A673 (cell line): ENCODE data around the gene DMC1. TPM values are rescaled to one million over a fixed set of nuclear protein-coding genes. Genes with fewer than 3 reads are reported as not detected.
"Not testable (repeated sequence)": the region's sequence is repeated elsewhere in the genome, so short reads cannot be mapped to it uniquely, and the experiment has no call there.

Source experiments
- BruUV-seq: library from RNA; stranded (reverse); fragments of 400-500 nt; replicated peaks from 2 replicates; lab custom pipeline; 2021; lab: Mats Ljungman, UMichigan
- CTCF ChIA-PET: fragments of 300-600 bp; sonication (Branson Sonifier 250); formaldehyde crosslinking; loops from one replicate; lab custom pipeline; 2022; ENCODE audit warnings: antibody characterized with exemption; lab: Charles Lee
- POLR2A ChIA-PET: fragments of 300-600 bp; sonication (Branson Sonifier 250); formaldehyde crosslinking; loops from one replicate; lab custom pipeline; 2022; ENCODE audit warnings: antibody characterized with exemption; ENCODE audit not compliant: low non-redundant PET; lab: Charles Lee
- DNase-seq: peaks from one replicate; pipeline ENCODE4 v3.0.0-alpha.2; 2015; ENCODE audit warnings: low spot score
- H3K27ac ChIP-seq: fragments of 200-600 bp; sonication (generic); 2 replicates; pipeline ENCODE4 v1.5.1; 2016; ENCODE audit warnings: mixed run types, low read depth, mild to moderate bottlenecking, mixed read lengths, antibody characterized with exemption, low read length; ENCODE audit not compliant: poor library complexity, severe bottlenecking
- H3K27me3 ChIP-seq: fragments of 200-600 bp; sonication (generic); replicated peaks from 2 replicates; pipeline ENCODE4 v1.6.1; 2017; ENCODE audit warnings: mixed run types, low read depth, mild to moderate bottlenecking, mixed read lengths, antibody characterized with exemption, low read length; ENCODE audit not compliant: insufficient read depth, poor library complexity
- H3K36me3 ChIP-seq: fragments of 200-600 bp; sonication (generic); 2 replicates; pipeline ENCODE4 v1.6.1; 2016; ENCODE audit warnings: mixed run types, mild to moderate bottlenecking, mixed read lengths, antibody characterized with exemption, low read length; ENCODE audit not compliant: insufficient read depth, poor library complexity, severe bottlenecking
- H3K4me1 ChIP-seq: fragments of 200-600 bp; sonication (generic); 2 replicates; pipeline ENCODE4 v1.6.1; 2017; ENCODE audit warnings: mixed run types, mild to moderate bottlenecking, mixed read lengths, antibody characterized with exemption, low read length; ENCODE audit not compliant: insufficient read depth, poor library complexity, severe bottlenecking
- H3K4me3 ChIP-seq: fragments of 200-600 bp; sonication (generic); 2 replicates; pipeline ENCODE4 v1.5.1; 2016; ENCODE audit warnings: low read depth, mixed run types, mild to moderate bottlenecking, mixed read lengths, low read length; ENCODE audit not compliant: poor library complexity, severe bottlenecking
- H3K9me3 ChIP-seq: fragments of 200-600 bp; sonication (generic); 2 replicates; pipeline ENCODE4 v1.6.1; 2016; ENCODE audit warnings: mixed run types, low read depth, mild to moderate bottlenecking, mixed read lengths, antibody characterized with exemption, low read length; ENCODE audit not compliant: poor library complexity, severe bottlenecking
- EZH2 ChIP-seq: fragments of 200-600 bp; sonication (generic); IDR thresholded peaks from 2 replicates; pipeline ENCODE4 v1.6.1; 2017; ENCODE audit warnings: borderline replicate concordance, low read depth, mild to moderate bottlenecking, mixed read lengths, antibody characterized with exemption, low read length; ENCODE audit not compliant: poor library complexity, severe bottlenecking
- intact Hi-C: fragments of 100-400 bp; cut with micrococcal nuclease; formaldehyde crosslinking; loops from one replicate; pipeline ENCODE4 v1.10.0; 2022; ENCODE audit not compliant: unreplicated experiment
- total RNA-seq: library from RNA; stranded (reverse); gene quantifications from 2 replicates; pipeline ENCODE4 v1.2.3, GENCODE V29; 2021
- TF ChIP-seq, protein P1 (sequence below): fragments of 300-800, 200-600 bp; sonication (generic); conservative IDR thresholded peaks from 2 replicates; pipeline ENCODE4 v1.5.1; 2017; ENCODE audit warnings: low read depth, mild to moderate bottlenecking, antibody characterized with exemption, low read length, moderate library complexity, mixed read lengths

Gene DMC1
- total RNA-seq, 1 experiment from 2014 or later, result 2.3 TPM

DNA sequence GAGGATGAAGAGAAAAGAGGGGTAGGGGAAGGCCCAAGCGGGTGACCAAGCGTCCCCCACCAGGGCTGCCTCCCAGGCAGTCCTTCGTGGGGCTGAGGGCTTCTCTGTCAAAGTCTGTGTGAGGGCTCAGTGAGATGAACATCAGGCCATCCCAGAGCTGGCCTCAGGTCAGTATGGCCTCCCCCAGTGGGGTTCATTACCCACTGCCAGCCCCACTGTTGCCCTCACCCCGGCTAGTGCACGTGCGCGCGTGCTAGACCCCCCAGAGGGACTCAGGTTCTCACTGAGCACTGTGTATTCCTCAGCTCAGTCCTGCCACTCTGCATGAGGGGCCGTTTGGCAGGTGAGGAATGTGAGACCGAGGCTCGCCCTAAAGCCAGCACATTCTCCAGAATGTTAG, 98.7 kb downstream of the DMC1 start:
- Histone ChIP-seq H3K27ac (no peak overlapping the region), H3K9me3 (no peaks in the 10 kb centered on the region), H3K36me3 (no peaks in the 10 kb centered on the region), H3K4me1 (peaks cover 5% of the 10 kb centered on the region), H3K4me3 (no peak overlapping the region), H3K27me3 (no peaks in the 10 kb centered on the region)
- DNase-seq, result no peak
- CTCF ChIA-PET, result no interaction called here
- intact Hi-C loops, result no loop called here
- TF ChIP-seq, protein P1, sequence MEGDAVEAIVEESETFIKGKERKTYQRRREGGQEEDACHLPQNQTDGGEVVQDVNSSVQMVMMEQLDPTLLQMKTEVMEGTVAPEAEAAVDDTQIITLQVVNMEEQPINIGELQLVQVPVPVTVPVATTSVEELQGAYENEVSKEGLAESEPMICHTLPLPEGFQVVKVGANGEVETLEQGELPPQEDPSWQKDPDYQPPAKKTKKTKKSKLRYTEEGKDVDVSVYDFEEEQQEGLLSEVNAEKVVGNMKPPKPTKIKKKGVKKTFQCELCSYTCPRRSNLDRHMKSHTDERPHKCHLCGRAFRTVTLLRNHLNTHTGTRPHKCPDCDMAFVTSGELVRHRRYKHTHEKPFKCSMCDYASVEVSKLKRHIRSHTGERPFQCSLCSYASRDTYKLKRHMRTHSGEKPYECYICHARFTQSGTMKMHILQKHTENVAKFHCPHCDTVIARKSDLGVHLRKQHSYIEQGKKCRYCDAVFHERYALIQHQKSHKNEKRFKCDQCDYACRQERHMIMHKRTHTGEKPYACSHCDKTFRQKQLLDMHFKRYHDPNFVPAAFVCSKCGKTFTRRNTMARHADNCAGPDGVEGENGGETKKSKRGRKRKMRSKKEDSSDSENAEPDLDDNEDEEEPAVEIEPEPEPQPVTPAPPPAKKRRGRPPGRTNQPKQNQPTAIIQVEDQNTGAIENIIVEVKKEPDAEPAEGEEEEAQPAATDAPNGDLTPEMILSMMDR, result no peak
- TF ChIP-seq EZH2, result no peak
- no TSS peak for BruUV-seq
- POLR2A ChIA-PET, result no interaction called here

DNA sequence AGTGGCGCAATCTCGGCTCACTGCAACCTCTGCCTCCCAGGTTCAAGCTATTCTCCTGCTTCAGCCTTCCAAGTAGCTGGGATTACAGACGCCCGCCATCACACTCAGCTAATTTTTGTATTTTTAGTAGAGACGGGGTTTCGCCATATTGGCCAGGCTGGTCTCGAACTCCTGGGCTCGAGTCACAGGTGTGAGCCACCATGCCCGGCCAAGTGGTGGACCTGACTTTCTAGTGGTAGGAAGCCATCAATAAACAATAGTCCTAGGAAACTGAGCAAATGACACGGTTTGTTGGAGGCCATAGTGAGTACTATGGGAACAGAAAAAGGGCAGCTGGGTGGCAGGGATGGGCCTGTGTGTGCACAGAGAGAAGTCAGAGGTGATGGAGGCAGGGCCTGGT, 99.8 kb downstream of the DMC1 start:
- H3K27me3 ChIP-seq, H3K27ac ChIP-seq, H3K9me3 ChIP-seq, H3K4me1 ChIP-seq, H3K36me3 ChIP-seq, intact Hi-C loops, BruUV-seq, POLR2A ChIA-PET, H3K4me3 ChIP-seq, DNase-seq: not testable (repeated sequence)
- CTCF ChIA-PET, result interaction anchor here (0.7 kb wide), 1 partner anchor 418 kb away, joined by 5 read pairs; no protein-coding TSS in a partner anchor

DNA sequence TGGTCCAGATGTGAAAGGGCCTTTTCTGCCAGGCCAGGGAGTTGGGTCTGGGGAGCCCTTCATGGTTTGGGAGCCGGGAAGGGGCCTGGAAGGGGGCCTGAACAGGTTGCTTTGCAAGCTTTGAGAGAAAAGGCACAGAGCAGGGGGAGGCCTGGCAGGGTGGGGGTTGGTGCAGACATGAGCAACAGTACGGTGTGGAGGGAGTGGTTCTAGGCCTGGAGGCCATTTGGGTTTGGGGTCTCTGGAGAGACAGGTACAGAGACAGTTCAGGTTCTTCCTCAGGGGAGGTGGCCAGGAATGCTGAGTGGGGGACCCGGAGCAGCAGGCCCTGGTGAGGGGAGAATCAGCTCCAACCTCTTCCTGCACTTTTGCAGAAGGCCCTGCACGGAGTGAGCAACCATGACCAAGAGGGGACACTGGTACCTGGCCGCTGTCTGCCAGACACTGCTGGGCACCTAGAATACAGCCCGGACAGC, 100.6 kb downstream of the DMC1 start:
- POLR2A ChIA-PET, result no interaction called here
- BruUV-seq, result no TSS peak
- Histone ChIP-seq H3K36me3 (no peaks in the 10 kb centered on the region), H3K9me3 (no peaks in the 10 kb centered on the region), H3K4me3 (no peak overlapping the region), H3K27ac (no peak overlapping the region), H3K4me1 (peaks cover 5% of the 10 kb centered on the region), H3K27me3 (no peaks in the 10 kb centered on the region)
- intact Hi-C loops, result no loop called here
- CTCF ChIA-PET, result no interaction called here
- DNase-seq, result no peak
- TF ChIP-seq, protein P1, result no peak
- no peak for TF ChIP-seq EZH2

Other genes starting within 250 kb of the DMC1 start
- gene KCNJ4, start 115.0 kb downstream of the DMC1 start, total RNA-seq, result 1.0 and 1.4 TPM in 2 replicates
- gene KDELR3, start 102.1 kb downstream of the DMC1 start, total RNA-seq, result 4.0 and 6.5 TPM in 2 replicates
- gene DDX17, start 63.9 kb downstream of the DMC1 start, total RNA-seq, result 343 and 350 TPM in 2 replicates
- 3.8 and 5.3 TPM in 2 replicates for gene FAM227A, start 86.2 kb upstream of the DMC1 start, total RNA-seq
- 22.1 and 28.5 TPM in 2 replicates for gene CBY1, start 86.5 kb upstream of the DMC1 start, total RNA-seq
- gene TOMM22, start 111.8 kb upstream of the DMC1 start, total RNA-seq, result 143 and 152 TPM in 2 replicates
- gene JOSD1, start 130.8 kb upstream of the DMC1 start, total RNA-seq, result 53.1 and 54.2 TPM in 2 replicates
- gene GTPBP1, start 135.8 kb upstream of the DMC1 start, total RNA-seq, result 88.2 and 96.2 TPM in 2 replicates
- gene SUN2, start 185.8 kb upstream of the DMC1 start, total RNA-seq, result 104 and 110 TPM in 2 replicates
- gene DNAL4, start 224.0 kb upstream of the DMC1 start, total RNA-seq, result 51.7 and 59.1 TPM in 2 replicates